HG02759 (cell line): ENCODE results near the gene GNGT1.
A peak's percentile ranks its signal among the peaks of the same experiment; 100 is the strongest.

Experiments
- ATAC-seq: cut with Tn5 transposase; IDR thresholded peaks from one replicate; pipeline ENCODE4 v1.9.1; 2021; ENCODE audit warnings: mild to moderate bottlenecking, moderate library complexity; ENCODE audit not compliant: unreplicated experiment

GNGT1 gene

DNA sequence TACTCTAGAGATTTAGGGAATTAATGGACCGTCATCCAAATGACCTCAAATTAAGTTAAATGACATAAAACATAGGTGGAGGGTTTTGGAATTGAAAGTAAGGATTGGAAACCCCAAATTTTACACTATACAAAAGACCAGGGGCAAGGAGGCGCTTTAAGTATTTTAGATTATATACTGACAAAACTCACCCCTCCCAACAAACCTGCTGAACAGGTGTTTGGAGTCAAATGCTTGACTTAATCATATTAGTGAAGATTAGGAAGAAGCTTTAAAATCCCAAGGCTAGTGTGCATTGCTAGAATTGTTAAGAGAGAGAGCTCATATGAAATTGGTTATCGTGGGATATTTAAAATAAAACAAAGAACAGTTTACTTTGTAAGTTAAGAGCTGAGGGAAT lies at the start of gene GNGT1:
Gene GNGT1, plus strand, starts transcription at position 301 of the 400 bp plus-strand sequence. CDS start 180 bp downstream, outside the sequence.
- ATAC-seq: no peak

DNA sequence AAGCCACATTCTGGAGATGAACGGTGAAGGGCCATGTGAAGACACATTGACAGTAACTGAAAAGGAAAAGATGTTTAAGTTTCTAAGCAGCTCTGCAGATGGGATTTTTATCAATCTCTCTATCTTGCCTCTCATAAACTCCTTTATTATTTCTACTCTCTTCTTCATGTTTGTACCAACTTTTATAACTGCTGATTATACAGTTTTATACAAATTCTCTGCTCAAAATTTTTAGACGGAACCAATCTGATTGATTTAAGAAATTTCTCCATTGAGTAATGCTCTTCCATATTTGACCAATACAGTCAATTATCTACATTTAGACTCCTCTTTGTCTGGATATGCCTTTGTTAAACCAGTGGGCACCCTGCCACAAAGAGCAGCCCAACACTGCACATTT lies 47.5 kb upstream of the GNGT1 start:
- ATAC-seq: no peak

DNA sequence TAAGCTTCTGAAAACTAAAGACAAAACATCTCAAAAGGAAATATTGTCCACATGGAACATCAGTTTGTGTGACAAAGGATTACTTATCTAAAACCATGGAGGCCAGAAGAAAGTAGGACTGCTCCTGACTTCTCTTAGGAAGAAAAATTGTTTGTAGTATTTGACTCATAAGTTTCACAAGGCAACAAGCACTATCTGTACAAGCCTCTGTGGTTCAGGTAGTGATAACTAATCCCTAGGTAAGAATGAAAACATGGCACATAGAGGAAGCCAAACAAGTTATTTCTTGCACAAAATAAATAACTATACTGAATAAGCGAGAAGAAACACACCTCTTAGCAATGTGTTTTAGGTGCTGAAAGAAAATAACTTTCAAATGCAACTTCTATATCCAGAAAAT lies 46.1 kb upstream of the GNGT1 start:
- no peak for ATAC-seq

DNA sequence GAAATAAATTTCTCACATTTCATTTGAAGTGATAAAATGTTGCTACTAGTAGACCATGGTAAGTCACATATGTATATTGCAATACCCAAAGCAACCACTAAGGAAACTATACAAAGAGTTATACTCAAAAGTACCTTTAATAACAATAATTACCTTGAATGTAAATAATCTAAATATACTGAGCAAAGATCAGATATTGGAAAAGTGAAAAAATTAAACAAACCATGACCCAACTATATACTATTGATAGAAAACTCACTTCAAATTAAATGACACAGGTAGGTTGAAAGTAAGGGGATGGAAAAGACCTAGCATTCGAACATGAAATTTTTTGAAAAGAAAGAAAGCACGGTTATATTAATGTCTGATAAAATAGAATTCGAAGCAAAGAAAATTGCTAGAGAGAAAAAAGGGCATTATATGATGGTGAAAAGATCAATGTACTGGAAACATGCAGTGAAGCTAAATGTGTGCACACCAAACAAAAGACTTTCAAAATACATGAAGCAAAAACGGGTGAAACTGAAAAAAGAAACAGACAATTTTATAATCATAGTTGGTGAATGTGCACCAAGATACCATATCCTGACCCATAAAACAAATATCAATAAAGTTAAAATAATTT lies 44.9 kb upstream of the GNGT1 start:
- no peak for ATAC-seq

DNA sequence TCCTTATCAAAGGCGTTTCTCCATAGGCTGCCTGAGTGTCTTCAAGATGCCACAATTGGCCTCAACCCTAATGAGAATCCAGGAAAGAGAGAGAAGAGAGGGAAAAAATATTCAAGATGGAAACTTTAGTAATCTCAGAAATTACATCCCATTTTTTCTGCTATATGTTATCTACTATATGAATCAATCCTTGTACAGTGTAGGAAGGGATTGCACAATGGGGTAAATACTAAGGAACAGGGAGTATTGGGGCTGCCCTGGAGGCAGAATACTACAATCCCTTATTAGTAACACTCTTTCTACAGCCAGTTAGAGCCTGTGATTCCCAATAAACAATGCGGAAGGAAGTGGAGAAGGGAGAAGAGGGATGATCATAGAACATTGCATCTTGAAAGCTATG lies 43.7 kb upstream of the GNGT1 start:
- no peak for ATAC-seq

DNA sequence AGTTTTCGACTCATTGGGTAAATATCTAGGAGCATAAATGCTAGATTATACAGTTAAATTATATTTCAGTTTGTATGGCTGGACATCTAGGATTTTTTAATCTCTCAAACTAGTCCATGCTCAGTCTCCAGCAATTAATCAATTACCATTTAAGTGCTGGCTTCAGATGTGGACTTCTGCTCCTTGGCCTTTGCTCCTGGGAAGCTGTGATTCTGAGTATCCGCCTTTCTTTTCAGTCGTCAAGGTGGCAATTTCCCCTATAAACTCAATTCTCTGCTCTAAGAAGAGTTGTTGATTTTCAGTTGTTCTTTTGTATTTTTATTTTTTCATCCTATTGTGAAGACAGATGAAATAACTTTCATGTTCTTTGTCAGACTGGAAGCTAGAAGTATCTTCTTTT lies 39.5 kb upstream of the GNGT1 start:
- no peak for ATAC-seq

DNA sequence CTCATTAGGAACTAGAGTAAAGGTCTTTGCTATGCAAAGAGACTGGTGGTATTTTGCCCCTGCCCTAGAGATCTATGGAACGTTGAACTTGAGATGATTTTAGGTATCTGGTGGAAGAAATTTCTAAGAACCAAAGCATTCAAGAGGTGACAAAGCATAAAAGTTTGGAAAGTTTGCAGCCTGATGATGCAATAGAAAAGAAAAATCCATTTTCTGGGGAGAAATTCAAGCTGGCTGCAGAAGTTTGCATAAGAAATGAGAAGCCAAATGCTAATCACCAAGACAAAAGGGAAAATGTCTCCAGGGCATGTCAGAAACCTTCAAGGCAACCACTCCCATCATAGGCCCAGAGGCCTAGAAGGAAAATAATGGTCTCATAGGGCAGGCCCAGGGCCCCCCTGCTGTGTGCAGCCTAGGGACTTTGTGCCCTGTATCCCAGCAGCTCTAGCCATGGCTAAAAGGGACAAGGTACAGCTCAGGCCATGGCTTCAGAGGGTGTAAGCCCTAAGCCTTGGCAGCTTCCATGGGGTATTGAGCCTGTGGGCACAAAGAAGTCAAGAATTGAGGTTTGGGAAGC lies 32.3 kb upstream of the GNGT1 start:
- ATAC-seq: no peak

DNA sequence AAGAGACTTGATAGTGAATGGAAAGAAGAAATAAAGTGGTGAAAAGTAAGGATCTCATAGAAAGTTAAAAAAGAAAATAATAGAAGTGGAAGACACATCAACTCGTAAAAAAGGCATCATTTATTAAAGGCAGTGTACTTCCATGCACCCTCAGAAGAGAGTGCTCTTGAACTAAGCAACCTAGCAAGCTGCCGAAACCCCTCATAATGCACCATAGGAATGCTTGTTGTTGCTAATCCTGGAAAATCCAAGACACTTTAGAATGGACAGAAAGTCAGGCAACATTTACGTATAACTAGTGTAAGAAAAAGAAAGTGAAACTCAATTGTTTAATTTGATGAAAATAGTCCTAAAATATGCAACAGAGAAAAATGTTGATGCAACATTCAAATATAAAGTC lies 28.6 kb upstream of the GNGT1 start:
- no peak for ATAC-seq

DNA sequence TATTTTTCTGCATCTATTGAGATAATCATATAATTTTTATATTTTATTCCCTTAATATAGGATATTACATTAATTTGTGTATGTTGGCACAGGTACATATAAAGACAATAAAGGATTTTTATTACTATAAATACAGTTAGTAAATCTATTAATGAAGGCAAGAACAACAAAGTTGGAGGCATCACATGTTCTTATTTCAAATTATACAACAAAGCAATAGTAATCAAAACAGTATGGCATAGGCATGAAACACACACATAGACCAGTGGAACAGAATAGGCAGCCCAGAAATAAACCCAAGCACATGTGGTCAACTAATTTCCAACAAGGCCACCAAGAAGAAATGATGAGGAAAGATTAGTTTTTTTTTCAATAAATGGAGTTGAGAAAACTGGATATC lies 27.0 kb upstream of the GNGT1 start:
- no peak for ATAC-seq

DNA sequence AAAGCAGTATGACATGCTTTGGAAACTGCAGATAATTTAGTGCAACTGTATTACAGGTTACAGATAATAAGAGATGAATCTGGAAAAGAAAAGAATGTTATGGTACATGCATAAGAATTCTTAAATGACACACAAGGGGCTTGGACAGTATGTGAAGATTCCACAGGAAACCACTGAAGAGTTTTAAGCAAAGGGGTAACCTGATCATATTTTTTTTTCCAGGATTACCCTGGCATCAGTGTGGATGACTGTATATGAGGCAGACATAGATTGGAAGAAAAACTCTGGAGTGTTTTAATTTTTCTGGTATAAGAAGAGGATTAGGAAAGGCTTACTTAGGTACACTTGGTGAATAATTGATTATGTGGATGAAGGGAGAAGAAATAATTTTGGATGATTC lies 23.9 kb upstream of the GNGT1 start:
- no peak for ATAC-seq

DNA sequence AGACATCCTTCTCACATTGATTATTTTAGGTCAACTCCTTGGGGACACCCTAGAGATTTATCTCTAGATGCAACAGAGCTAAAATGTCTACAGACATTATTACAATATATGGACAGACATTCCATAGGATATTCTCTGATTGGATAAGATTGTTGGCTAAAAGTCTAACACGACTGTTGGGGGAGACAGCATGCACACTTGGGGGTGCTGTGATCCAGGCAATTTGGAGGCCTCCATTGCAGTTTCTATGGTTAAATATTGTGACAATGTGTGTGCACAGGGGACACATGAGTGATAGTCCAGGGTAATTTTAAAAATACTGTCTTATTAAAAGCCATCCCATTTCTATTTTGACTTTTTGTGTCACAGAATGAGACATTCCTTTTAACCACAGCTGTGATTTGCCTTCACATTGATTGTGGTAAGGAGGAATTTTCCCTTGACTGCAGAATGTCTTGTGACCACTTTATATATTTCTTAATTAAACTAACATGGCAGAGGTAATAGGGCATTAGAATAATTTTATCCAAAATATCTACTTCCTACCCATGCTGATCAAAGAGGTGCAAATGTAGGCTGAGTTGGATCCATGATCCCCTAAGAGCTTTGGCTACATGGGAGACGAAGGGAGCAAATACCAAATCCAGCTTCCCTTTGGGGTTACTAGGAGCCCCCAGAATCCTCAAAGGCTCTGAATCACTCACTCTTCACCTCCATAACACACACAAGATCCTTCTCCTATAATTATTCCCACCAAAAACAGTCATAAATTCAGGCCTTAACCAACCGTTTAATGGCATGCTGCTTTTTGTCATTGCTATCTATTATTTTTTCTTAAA lies 23.1 kb upstream of the GNGT1 start:
- ATAC-seq: no peak

DNA sequence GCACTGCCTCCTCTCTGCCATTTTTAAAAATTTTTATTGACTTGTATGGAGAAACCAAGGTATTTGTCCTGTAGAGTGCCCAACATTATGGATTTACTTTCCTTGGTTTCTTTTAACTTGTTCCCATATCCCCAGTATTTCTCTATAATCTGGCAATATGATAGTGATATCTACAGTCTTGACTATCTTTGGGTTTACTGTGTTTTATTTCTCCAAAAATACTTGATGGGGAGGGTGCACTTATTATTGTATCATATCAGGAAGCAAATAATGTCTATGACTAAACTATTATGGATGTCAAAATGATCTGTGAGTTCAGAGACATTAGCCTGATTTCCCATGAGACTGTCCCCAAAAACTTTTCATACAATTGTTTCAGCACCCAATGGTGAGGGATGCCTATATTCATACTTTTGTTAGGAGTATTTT lies 22.4 kb upstream of the GNGT1 start:
- no peak for ATAC-seq

DNA sequence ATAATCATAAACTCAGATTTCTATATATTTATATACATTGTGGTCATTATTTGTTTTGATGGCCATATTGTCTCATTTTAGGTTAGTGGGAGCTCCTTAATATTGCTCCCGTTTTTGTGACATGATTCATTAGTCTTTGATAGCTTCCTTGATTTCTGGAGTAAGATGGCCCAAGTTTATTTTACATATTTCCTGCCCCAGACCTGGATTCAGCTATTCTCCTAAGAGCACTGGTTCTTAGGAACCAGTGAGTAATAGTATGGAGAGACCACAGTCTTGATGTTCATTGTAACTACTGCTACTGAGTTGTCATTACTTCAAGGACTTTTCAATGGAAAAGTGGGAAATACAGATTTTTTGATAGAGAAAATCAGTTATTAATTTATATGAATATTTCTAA lies 21.8 kb upstream of the GNGT1 start:
- ATAC-seq: no peak

DNA sequence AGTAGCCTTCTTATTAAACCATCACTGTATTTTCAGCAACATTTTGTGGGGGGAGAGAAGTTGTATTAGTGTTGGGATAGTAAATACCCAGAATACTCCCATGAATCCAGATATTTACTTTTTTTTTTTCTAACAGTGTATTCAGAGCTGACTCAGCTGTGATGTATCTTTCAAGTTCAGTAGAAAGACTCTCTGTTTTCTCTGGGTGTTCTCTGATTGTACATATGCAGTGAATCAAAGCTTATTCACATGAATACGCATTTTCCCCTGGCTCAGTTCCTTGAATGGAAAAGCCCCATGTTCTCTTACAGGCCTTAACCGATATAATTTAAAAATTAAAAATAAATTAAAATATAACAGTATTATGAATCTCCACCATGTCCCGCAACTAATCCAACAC lies 17.1 kb upstream of the GNGT1 start:
- no peak for ATAC-seq

DNA sequence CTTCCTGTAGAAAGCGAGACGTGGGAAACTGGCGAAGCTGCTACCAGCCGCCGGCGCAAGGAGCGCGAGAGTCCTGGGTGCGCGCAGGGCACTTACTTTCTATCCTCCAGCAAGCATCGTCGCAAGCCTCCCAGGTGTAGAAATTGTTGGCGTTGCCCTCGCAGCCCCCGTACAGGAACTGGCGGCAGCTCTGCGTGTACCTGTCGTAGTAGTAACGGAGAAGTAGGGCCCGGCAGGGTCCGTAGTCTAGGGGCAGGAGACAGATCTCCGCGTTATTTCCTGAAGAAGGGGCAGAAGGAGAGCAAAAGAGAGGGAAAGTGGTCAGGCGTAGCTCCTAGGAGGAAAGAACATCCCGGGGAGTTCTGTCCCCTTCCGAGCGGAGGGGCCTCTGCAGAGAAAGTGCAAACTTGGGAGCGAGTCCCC lies 16.3 kb upstream of the GNGT1 start:
- ATAC-seq: peak; percentile 71

DNA sequence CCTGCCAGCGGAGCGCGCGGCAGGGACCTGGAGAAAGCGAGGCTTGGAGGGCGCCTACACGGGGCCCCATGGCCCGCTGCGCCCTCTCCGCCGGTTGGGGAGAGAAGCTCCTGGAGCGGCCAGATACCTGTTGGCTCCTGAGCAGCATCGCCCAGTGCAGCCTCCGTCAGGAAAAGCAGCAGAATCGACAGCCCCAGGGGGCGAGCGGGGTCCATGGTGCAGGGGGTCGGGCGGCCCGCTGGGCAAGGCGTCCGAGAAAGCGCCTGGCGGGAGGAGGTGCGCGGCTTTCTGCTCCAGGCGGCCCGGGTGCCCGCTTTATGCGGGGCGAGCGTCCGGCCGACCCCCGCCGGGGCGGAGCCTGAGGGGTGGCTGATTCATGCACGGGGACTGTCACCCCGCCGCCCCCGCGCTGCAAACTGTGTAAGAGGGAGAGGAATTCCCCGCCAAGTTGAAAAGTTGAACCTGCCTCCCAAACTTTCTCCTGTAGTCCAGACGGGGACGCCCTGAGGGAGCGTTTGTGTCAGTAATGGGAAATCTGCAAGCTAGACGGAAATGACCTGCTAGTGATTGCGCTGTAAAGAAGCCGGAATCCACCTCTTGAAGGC lies 15.8 kb upstream of the GNGT1 start, which contains the start of gene TFPI2:
Gene TFPI2, minus strand, starts transcription at position 290 of the 605 bp plus-strand sequence. Its CDS starts 75 bp downstream, at position 215.
- ATAC-seq: peak; percentile 66

DNA sequence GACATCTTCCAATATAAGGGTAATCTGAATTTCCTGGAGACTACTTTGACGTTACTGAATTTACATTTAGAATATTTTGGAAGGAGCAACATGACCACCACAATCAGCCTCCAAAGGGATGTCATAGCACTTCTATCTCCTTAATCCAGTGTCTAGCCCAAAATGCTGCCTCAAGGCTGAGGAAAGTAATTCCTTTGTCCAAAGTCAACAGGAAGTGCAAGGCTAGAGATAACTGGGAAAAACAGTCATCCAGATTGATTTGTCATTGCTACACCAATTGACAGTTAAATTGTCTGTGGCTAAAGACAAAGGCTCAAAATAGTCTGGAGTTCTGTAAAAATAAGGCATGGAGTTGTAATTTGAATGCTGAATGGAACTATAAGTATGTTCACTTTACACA lies 11.9 kb upstream of the GNGT1 start:
- ATAC-seq: no peak

DNA sequence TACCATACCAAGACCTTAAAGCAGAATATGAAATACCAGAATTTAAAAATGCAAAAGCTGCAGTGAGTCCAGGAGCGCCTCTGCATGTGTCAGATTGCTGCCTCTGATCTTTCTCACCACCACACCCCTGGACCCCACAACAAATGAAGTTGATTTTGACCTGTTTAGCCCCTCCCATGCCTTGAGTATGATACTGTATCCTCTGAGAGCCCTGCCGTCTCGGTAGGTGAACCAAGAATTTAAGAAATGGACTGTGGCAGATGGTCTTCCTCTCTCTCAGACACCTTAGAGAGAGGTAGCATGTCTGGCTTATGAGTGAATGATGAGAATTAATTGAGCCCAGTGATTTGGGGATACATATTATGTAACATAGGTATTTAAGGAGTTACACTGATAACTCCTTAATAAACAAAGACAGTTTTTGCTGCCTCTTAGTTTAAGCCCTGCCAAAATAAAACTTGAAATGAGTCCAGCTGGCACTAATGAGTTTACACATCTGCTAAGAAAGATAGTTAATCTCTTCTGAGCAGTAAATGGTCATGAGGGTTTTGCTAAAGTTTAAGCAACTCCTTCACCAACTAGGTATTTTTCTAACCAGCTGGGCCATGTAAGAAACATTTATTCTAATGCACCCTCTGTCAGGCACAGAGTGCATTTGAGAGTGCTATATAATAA lies 11.3 kb upstream of the GNGT1 start:
- no peak for ATAC-seq

DNA sequence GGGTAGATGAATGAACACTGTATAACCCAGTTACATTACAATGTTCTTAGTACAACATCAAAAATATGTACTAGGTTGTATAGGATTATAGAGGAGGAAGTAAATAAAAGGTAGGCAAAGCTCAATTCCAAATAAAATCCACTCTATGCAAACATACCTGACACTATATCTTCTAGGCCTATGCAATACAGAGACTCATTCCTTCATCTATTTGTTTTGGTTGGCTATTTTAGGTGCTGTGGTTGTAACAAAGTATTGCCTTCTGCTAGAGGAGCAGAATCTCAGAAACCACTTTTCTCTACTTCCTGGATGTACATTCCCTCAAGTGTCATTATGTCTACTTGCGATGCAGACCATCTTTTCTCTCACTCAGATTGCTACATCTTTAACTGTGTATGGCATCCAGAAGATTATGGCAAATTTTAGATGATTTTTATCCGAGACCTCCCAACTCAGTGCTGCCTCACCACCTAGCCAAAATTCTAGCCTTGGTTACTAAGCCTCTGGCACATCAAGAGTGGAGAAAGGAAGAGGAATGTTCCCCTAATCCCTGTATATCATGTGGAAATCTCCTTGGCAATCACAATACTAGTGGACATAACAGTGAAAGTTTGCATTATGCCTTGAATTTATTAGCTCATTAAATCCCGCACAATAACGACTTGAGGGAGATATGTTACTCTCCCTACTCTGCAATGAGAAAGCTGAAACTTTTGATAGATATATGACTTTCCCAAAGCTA lies 10.3 kb upstream of the GNGT1 start:
- ATAC-seq: no peak

DNA sequence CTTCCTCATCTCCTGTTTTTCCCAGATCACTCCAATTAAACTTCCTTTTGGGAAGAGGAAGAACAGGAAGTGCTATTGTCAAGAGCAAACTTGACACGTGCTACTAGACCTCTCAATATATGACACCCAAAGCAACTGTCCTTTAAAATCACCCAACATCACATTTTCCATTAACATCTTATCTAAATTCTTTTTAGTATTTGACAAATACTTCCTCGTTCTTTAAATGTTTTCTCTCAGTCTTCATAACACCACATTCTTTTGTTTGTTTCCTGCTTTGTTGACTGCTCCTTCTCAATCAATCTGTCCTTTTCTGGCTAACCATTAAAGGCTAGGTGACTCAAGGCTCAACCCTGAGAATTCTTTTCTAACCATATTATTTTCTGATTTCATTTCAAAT lies 8.7 kb upstream of the GNGT1 start:
- no peak for ATAC-seq
